Panc1 (cell line): Measurements from ENCODE around the gene SMARCB1. TPM values are rescaled to one million over a fixed set of nuclear protein-coding genes. Genes with fewer than 3 reads are reported as not detected.

Experiments
- ATAC-seq: fragments of 200-7000 bp; cut with Tn5 transposase; 2 replicates; pipeline ENCODE4 v1.9.1; 2020; ENCODE audit warnings: mild to moderate bottlenecking, moderate library complexity
- BruUV-seq: library from RNA; stranded (reverse); fragments of 400-500 nt; replicated peaks from 2 replicates; lab custom pipeline; 2021; lab: Mats Ljungman, UMichigan
- CTCF ChIA-PET: fragments of 300-600 bp; sonication (Branson Sonifier 250); formaldehyde crosslinking; loops from one replicate; lab custom pipeline; 2022; ENCODE audit warnings: antibody characterized with exemption; lab: Charles Lee
- POLR2A ChIA-PET: fragments of 300-600 bp; sonication (Branson Sonifier 250); formaldehyde crosslinking; loops from one replicate; lab custom pipeline; 2022; ENCODE audit warnings: antibody characterized with exemption; lab: Charles Lee
- DNase-seq: peaks from one replicate; pipeline ENCODE4 v3.0.0-alpha.2; 2010; ENCODE audit warnings: low read depth, low spot score
- H3K27ac ChIP-seq: 2 replicates; pipeline ENCODE4 v1.5.1; 2011; ENCODE audit warnings: mild to moderate bottlenecking, low read length, inconsistent platforms
- H3K27me3 ChIP-seq: fragments of 200-500 bp; sonication (Bioruptor generic); 2 replicates; pipeline ENCODE4 v1.6.0; 2014; ENCODE audit warnings: low read length, inconsistent platforms; ENCODE audit not compliant: control insufficient read depth, insufficient read depth
- H3K36me3 ChIP-seq: fragments of 200-500 bp; sonication (Bioruptor generic); 2 replicates; pipeline ENCODE4 v1.5.1; 2014; ENCODE audit warnings: inconsistent platforms, mild to moderate bottlenecking, low read length, moderate library complexity; ENCODE audit not compliant: control insufficient read depth, insufficient read depth
- H3K4me1 ChIP-seq: 2 replicates; pipeline ENCODE4 v1.5.1; 2011; ENCODE audit warnings: inconsistent platforms, mild to moderate bottlenecking, low read length, moderate library complexity; ENCODE audit not compliant: control insufficient read depth, insufficient read depth
- H3K4me3 ChIP-seq, 2 experiments: 2 replicates each; pipeline ENCODE4 v1.5.1; 2011 to 2012; ENCODE audit warnings: low read depth in 2 of 2, low read length in 2 of 2, mild to moderate bottlenecking in 2 of 2, inconsistent platforms in 1 of 2, moderate library complexity in 1 of 2
- H3K9me3 ChIP-seq: fragments of 200-500 bp; sonication (Bioruptor generic); 2 replicates; pipeline ENCODE4 v1.5.1; 2014; ENCODE audit warnings: low read depth, mild to moderate bottlenecking, inconsistent platforms, low read length, moderate library complexity; ENCODE audit not compliant: control insufficient read depth, insufficient read depth
- POLR2AphosphoS5 ChIP-seq: IDR thresholded peaks from 2 replicates; pipeline ENCODE4 v1.6.1; 2012; ENCODE audit warnings: mild to moderate bottlenecking, low read depth, low read length, moderate library complexity
- SIN3A ChIP-seq: IDR thresholded peaks from 2 replicates; pipeline ENCODE4 v1.6.1; 2012; ENCODE audit warnings: low read depth, mild to moderate bottlenecking, low read length, moderate library complexity, borderline replicate concordance; ENCODE audit not compliant: insufficient read depth
- TCF7L2 ChIP-seq: IDR thresholded peaks from 2 replicates; pipeline ENCODE4 v1.6.1; 2011; ENCODE audit warnings: mild to moderate bottlenecking, low read depth, low read length, inconsistent platforms
- in situ Hi-C: cut with HindIII; loops from 2 replicates; pipeline ENCODE4 v1.10.0; 2016; ENCODE audit warnings: low sequenced_read_pairs, low pct_unique_long_range_greater_than_20kb
- intact Hi-C: fragments of 100-400 bp; cut with micrococcal nuclease; formaldehyde crosslinking; loops from one replicate; pipeline ENCODE4 v1.10.0; 2022; ENCODE audit not compliant: unreplicated experiment
- total RNA-seq: library from RNA; stranded (reverse); gene quantifications from one replicate; pipeline ENCODE4 v1.2.1, GENCODE V29; 2021; ENCODE audit not compliant: unreplicated experiment
- TF ChIP-seq, protein P1 (sequence below): fragments of 450-650 bp; IDR thresholded peaks from 2 replicates; pipeline ENCODE4 v1.5.1; 2017; ENCODE audit warnings: mild to moderate bottlenecking
- TF ChIP-seq, protein P2 (sequence below), 2 experiments: IDR thresholded peaks; 2 replicates each; pipeline ENCODE4 v1.6.1; 2011 to 2012; ENCODE audit warnings: low read depth in 2 of 2, control low read depth in 1 of 2, low read length in 1 of 2, mild to moderate bottlenecking in 1 of 2, moderate library complexity in 1 of 2; ENCODE audit not compliant: insufficient read depth in 1 of 2

The SMARCB1 gene
- total RNA-seq, 1 experiment from 2014 or later: 70.2 TPM

DNA sequence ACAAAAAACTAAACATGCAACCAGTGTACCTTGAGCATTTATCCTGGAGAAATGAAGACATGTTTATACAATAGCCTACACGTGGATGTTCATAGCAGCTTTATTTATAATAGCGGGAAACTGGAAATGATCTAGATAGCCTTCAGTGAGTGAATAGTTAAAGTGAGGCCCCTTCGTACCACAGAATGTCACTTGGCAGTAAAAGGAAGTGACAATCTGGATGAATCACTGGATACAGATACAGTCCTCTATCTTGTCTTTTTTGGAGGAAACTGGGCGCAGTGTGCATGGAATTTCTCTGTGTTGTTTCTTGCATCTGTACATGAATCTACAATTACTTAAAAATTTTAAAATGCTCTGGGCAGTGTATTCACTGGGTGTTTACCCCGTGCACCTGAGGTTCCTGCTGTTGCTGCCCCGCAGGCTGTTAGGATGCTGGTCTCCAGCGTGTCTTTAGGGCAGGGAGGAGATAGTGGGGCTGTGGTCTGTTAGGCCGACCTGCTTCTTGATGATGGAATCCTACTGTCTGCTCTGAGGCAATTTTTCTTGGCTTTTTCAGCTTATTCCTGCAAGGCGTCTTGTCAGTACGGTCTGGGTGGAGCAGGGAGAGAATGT is 28.9 kb downstream of the SMARCB1 start:
- Histone ChIP-seq H3K4me3 (no peak overlapping the region), H3K27ac (no peak overlapping the region), H3K4me1 (no peaks in the 10 kb centered on the region), H3K9me3 (no peaks in the 10 kb centered on the region), H3K27me3 (no peaks in the 10 kb centered on the region), H3K36me3 (peaks cover 4% of the 10 kb centered on the region; the same call in 1 of the 2 replicates)
- TF ChIP-seq POLR2AphosphoS5: no peak
- TF ChIP-seq TCF7L2: no peak
- TF ChIP-seq SIN3A: no peak
- ATAC-seq (no peak), DNase-seq (no peak)
- ChIA-PET POLR2A (no interaction called here), CTCF (interaction anchor here (0.6 kb wide), 1 partner anchor 42 kb away, joined by 7 read pairs; the partner anchor contains the start of gene SLC2A11)
- BruUV-seq: no TSS peak
- intact Hi-C loops: no loop called here
- in situ Hi-C loops: no loop called here

DNA sequence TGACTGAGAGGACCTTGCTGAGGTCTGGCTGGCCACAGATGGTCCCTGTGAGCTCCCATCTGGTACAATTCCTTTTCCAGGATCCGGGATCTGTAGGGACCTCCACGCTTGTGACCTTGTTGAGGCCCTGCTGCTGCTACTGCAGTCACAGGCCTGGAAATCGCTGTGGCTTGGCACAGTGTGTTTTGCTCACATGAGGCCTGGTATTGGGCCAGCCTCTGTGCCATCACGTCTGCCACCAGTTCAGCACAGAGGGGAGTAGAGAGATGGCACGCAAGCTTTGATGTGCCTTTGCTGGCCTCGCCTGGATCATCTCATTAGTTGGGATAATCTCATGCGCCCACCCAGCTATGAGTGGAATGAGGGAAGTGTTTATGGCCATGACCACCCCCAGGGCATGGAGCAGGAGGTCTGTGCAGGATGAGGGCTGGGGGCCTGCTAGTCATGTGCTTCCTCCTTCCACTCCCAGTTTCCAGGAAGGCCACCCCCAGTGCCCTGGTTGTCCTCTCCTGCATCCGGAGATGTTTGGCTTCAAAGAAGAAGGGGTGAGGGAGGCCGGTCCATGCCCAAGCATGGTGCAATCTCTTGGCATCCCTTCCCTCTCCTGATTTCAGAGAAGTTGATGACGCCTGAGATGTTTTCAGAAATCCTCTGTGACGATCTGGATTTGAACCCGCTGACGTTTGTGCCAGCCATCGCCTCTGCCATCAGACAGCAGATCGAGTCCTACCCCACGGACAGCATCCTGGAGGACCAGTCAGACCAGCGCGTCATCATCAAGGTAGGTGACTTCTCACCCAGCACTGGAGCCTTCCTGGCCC is 29.6 kb downstream of the SMARCB1 start:
- ATAC-seq (no peak), DNase-seq (no peak)
- Histone ChIP-seq H3K36me3 (peaks cover 3% of the 10 kb centered on the region; the same call in 1 of the 2 replicates), H3K4me1 (no peaks in the 10 kb centered on the region), H3K9me3 (no peaks in the 10 kb centered on the region), H3K27me3 (no peaks in the 10 kb centered on the region), H3K4me3 (no peak overlapping the region), H3K27ac (no peak overlapping the region)
- TF ChIP-seq, protein P1, sequence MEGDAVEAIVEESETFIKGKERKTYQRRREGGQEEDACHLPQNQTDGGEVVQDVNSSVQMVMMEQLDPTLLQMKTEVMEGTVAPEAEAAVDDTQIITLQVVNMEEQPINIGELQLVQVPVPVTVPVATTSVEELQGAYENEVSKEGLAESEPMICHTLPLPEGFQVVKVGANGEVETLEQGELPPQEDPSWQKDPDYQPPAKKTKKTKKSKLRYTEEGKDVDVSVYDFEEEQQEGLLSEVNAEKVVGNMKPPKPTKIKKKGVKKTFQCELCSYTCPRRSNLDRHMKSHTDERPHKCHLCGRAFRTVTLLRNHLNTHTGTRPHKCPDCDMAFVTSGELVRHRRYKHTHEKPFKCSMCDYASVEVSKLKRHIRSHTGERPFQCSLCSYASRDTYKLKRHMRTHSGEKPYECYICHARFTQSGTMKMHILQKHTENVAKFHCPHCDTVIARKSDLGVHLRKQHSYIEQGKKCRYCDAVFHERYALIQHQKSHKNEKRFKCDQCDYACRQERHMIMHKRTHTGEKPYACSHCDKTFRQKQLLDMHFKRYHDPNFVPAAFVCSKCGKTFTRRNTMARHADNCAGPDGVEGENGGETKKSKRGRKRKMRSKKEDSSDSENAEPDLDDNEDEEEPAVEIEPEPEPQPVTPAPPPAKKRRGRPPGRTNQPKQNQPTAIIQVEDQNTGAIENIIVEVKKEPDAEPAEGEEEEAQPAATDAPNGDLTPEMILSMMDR: no peak
- TF ChIP-seq, protein P2, sequence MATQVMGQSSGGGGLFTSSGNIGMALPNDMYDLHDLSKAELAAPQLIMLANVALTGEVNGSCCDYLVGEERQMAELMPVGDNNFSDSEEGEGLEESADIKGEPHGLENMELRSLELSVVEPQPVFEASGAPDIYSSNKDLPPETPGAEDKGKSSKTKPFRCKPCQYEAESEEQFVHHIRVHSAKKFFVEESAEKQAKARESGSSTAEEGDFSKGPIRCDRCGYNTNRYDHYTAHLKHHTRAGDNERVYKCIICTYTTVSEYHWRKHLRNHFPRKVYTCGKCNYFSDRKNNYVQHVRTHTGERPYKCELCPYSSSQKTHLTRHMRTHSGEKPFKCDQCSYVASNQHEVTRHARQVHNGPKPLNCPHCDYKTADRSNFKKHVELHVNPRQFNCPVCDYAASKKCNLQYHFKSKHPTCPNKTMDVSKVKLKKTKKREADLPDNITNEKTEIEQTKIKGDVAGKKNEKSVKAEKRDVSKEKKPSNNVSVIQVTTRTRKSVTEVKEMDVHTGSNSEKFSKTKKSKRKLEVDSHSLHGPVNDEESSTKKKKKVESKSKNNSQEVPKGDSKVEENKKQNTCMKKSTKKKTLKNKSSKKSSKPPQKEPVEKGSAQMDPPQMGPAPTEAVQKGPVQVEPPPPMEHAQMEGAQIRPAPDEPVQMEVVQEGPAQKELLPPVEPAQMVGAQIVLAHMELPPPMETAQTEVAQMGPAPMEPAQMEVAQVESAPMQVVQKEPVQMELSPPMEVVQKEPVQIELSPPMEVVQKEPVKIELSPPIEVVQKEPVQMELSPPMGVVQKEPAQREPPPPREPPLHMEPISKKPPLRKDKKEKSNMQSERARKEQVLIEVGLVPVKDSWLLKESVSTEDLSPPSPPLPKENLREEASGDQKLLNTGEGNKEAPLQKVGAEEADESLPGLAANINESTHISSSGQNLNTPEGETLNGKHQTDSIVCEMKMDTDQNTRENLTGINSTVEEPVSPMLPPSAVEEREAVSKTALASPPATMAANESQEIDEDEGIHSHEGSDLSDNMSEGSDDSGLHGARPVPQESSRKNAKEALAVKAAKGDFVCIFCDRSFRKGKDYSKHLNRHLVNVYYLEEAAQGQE (IDR thresholded peaks at IDR 0.05; ENCODE audit: insufficient read depth in 1 of 2, low read depth in 2 of 2, low read length in 1 of 2): no peak
- TF ChIP-seq SIN3A: no peak
- TF ChIP-seq POLR2AphosphoS5: no peak
- no peak for TF ChIP-seq TCF7L2
- intact Hi-C loops (no loop called here), in situ Hi-C loops (no loop called here)
- ChIA-PET POLR2A (no interaction called here), CTCF (interaction anchor here (0.6 kb wide), 1 partner anchor 41 kb away, joined by 7 read pairs; the partner anchor contains the start of gene SLC2A11)
- BruUV-seq: no TSS peak
